PFSK-1 (cell line): ENCODE data around the gene PTPRM.

Experiments
- FOXP2 ChIP-seq: optimal IDR thresholded peaks from 2 replicates; pipeline ENCODE3; 2011; ENCODE audit warnings: borderline replicate concordance, control low read depth, inconsistent platforms; ENCODE audit not compliant: insufficient read depth; ENCODE audit errors: extremely low read length, extremely low read depth
- POLR2AphosphoS5 ChIP-seq: IDR thresholded peaks from 2 replicates; pipeline ENCODE4 v1.6.1; 2012; ENCODE audit warnings: low read depth, mild to moderate bottlenecking, control low read depth, low read length, moderate library complexity
- REST ChIP-seq, 2 experiments: IDR thresholded peaks; 2 replicates each; pipeline versions ENCODE4 v1.6.1 to v1.8.0; 2011 to 2012; ENCODE audit warnings: low read depth in 2 of 2, low read length in 2 of 2, control low read depth in 1 of 2, inconsistent platforms in 1 of 2, mild to moderate bottlenecking in 1 of 2, moderate library complexity in 1 of 2; ENCODE audit not compliant: insufficient read depth in 1 of 2
- SIN3A ChIP-seq: IDR thresholded peaks from 2 replicates; pipeline ENCODE4 v1.6.1; 2012; ENCODE audit warnings: mild to moderate bottlenecking, low read length, moderate library complexity, borderline replicate concordance; ENCODE audit not compliant: insufficient read depth
- TAF1 ChIP-seq: IDR thresholded peaks from 2 replicates; pipeline ENCODE4 v1.6.1; 2012; ENCODE audit warnings: low read length, control low read depth, borderline replicate concordance; ENCODE audit not compliant: insufficient read depth

Gene PTPRM

GRCh38 chr18:8293184-8293583 lies 726.1 kb downstream of the PTPRM start:
- TF ChIP-seq FOXP2 = no peak
- TF ChIP-seq POLR2AphosphoS5 = no peak
- TF ChIP-seq REST (IDR thresholded peaks at IDR 0.05; ENCODE audit: insufficient read depth in 1 of 2, low read depth in 2 of 2, low read length in 2 of 2) = no peak
- no peak for TF ChIP-seq SIN3A
- TF ChIP-seq TAF1 = no peak

GRCh38 chr18:8296886-8297616 lies 729.9 kb downstream of the PTPRM start:
- TF ChIP-seq FOXP2 = no peak
- no peak for TF ChIP-seq POLR2AphosphoS5
- no peak for TF ChIP-seq REST (IDR thresholded peaks at IDR 0.05; ENCODE audit: insufficient read depth in 1 of 2, low read depth in 2 of 2, low read length in 2 of 2)
- TF ChIP-seq TAF1 = no peak
- TF ChIP-seq SIN3A = no peak

GRCh38 chr18:8298186-8298585 lies 731.1 kb downstream of the PTPRM start:
- TF ChIP-seq POLR2AphosphoS5 (no peak), TAF1 (no peak), REST (IDR thresholded peaks at IDR 0.05; ENCODE audit: insufficient read depth in 1 of 2, low read depth in 2 of 2, low read length in 2 of 2) (no peak), FOXP2 (no peak), SIN3A (no peak)

- no peak for TF ChIP-seq SIN3A
- no peak for TF ChIP-seq FOXP2
- no peak for TF ChIP-seq POLR2AphosphoS5
- TF ChIP-seq REST (IDR thresholded peaks at IDR 0.05; ENCODE audit: insufficient read depth in 1 of 2, low read depth in 2 of 2, low read length in 2 of 2) = no peak
- no peak for TF ChIP-seq TAF1
Observed at GRCh38 chr18:8299054-8299980, 732.2 kb downstream of the PTPRM start.
